Naive thymus-derived CD4-positive, alpha-beta T cell (primary cell): Measurements from ENCODE around the gene FADS6. TPM values are rescaled to one million over a fixed set of nuclear protein-coding genes. Genes with fewer than 3 reads are reported as not detected.

Source experiments
- ATAC-seq: fragments of 150-1000 bp; cut with Tn5 transposase; 2 replicates; pipeline ENCODE4 v1.10.0; 2021; ENCODE audit warnings: mild to moderate bottlenecking, moderate library complexity
- CTCF ChIA-PET: fragments of 350-600 bp; sonication (Branson Sonifier 250); formaldehyde crosslinking; loops from one replicate; lab custom pipeline; 2021; ENCODE audit warnings: antibody characterized with exemption; lab: Charles Lee
- POLR2A ChIA-PET: fragments of 350-600 bp; sonication (Branson Sonifier 250); formaldehyde crosslinking; loops from one replicate; lab custom pipeline; 2021; ENCODE audit warnings: antibody characterized with exemption, inconsistent platforms; lab: Charles Lee
- DNase-seq, 9 donors: peaks; one replicate each; pipeline versions ENCODE4 v3.0.0 to v3.0.0-alpha.2; 2020 to 2022; ENCODE audit warnings: mixed read lengths in 1 of 9
- H3K27ac ChIP-seq: one replicate; pipeline ENCODE4 v1.7.0; 2013; ENCODE audit warnings: mild to moderate bottlenecking, low read depth, low read length, moderate library complexity
- H3K27me3 ChIP-seq, 2 donors: one replicate each; pipeline ENCODE4 v1.7.0; 2013; ENCODE audit warnings: low read length in 2 of 2, mild to moderate bottlenecking in 2 of 2, moderate library complexity in 2 of 2; ENCODE audit not compliant: control insufficient read depth in 2 of 2, insufficient read depth in 2 of 2
- H3K36me3 ChIP-seq, 3 experiments: 1 replicate in 2 of 3; 2 replicates in 1 of 3; pipeline ENCODE4 v1.7.0; 2013; ENCODE audit warnings: low read length in 3 of 3, mild to moderate bottlenecking in 3 of 3, moderate library complexity in 1 of 3; ENCODE audit not compliant: insufficient read depth in 3 of 3, control insufficient read depth in 2 of 3
- H3K4me1 ChIP-seq, 2 donors: one replicate each; pipeline ENCODE4 v1.7.0; 2013; ENCODE audit warnings: low read length in 2 of 2, mild to moderate bottlenecking in 2 of 2, moderate library complexity in 1 of 2; ENCODE audit not compliant: control insufficient read depth in 2 of 2, insufficient read depth in 2 of 2
- H3K4me3 ChIP-seq: 2 replicates; pipeline ENCODE4 v1.7.0; 2013; ENCODE audit warnings: mild to moderate bottlenecking, low read length
- H3K9me3 ChIP-seq, 3 experiments: 1 replicate in 2 of 3; 2 replicates in 1 of 3; pipeline ENCODE4 v1.7.0; 2013; ENCODE audit warnings: low read length in 3 of 3; ENCODE audit not compliant: control insufficient read depth in 2 of 3
- H3K27ac Mint-ChIP-seq, 9 donors: one replicate each; pipeline ENCODE4 v1.8.0; 2020 to 2022; ENCODE audit warnings: mixed read lengths in 9 of 9, mild to moderate bottlenecking in 8 of 9, moderate library complexity in 5 of 9, inconsistent platforms in 2 of 9
- H3K27me3 Mint-ChIP-seq, 5 donors: one replicate each; pipeline ENCODE4 v1.8.0; 2021 to 2022; ENCODE audit warnings: mixed read lengths in 5 of 5, mild to moderate bottlenecking in 1 of 5
- H3K36me3 Mint-ChIP-seq, 5 donors: one replicate each; pipeline ENCODE4 v1.8.0; 2020 to 2022; ENCODE audit warnings: mixed read lengths in 5 of 5, mild to moderate bottlenecking in 3 of 5, inconsistent platforms in 1 of 5
- H3K4me1 Mint-ChIP-seq, 7 donors: one replicate each; pipeline ENCODE4 v1.8.0; 2020 to 2022; ENCODE audit warnings: mixed read lengths in 7 of 7, mild to moderate bottlenecking in 3 of 7, inconsistent platforms in 1 of 7
- H3K4me3 Mint-ChIP-seq, 10 donors: one replicate each; pipeline ENCODE4 v1.8.0; 2020 to 2022; ENCODE audit warnings: mild to moderate bottlenecking in 10 of 10, mixed read lengths in 10 of 10, moderate library complexity in 6 of 10, inconsistent platforms in 2 of 10
- H3K9me3 Mint-ChIP-seq, 11 donors: one replicate each; pipeline ENCODE4 v1.8.0; 2020 to 2022; ENCODE audit warnings: mixed read lengths in 11 of 11, mild to moderate bottlenecking in 4 of 11, inconsistent platforms in 1 of 11, moderate library complexity in 1 of 11
- intact Hi-C, 2 donors: fragments of 100-400 bp; cut with micrococcal nuclease; formaldehyde crosslinking; loops; one replicate each; pipeline ENCODE4 v1.15.1; 2023
- polyA plus RNA-seq, 2 donors: library from polyadenylated mRNA; unstranded; fragments of 300-500 nt; fragmentation: Illumina TruSeq; gene quantifications; one replicate each; pipeline ENCODE4 v1.2.3, GENCODE V29; 2021
- total RNA-seq, 6 experiments: library from RNA in 5 of 6; stranded (reverse) in 5 of 6; gene quantifications; 1 replicate in 5 of 6; 2 replicates in 1 of 6; pipeline ENCODE4 v1.2.3 and lab custom pipeline; 2021 to 2026

FADS6 gene
- total and polyA plus RNA-seq, 7 experiments from 2014 or later, result 0.14 TPM; not detected in 6

DNA sequence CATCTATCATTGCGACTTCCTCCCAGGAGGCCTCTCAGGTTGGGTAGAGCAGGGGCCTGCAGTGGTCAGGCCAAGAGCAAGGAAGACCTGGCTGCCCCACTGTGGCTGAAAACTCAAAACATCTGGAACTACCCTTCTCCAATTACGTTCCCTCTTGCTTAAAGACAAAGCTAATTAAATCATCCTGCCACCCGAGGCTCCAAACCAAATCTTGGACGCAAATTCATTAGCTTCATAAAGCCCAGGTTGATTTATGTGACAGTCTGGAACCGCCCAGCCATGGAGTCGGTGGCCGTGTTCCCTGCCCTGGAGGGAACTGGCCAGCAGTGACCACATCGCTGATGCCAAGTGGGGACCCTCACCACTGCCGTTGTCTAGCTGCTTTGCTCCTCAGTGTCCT, 55.2 kb downstream of the FADS6 start:
- Mint-ChIP-seq H3K9me3 (no peaks in the 10 kb centered on the region), H3K4me1 (peaks cover 8 to 25% (median 20%) of the 10 kb centered on the region in 7 donors), H3K27me3 (peaks cover 4 to 13% (median 5%) of the 10 kb centered on the region in 5 donors), H3K27ac (peak overlapping the region in 1 of 9 donors; percentile 65), H3K36me3 (peaks cover 0 to 39% (median 20%) of the 10 kb centered on the region in 5 donors), H3K4me3 (no peak overlapping the region)
- Histone ChIP-seq H3K27ac (no peak overlapping the region), H3K4me1 (no peaks in the 10 kb centered on the region), H3K36me3 (peaks cover 0 to 50% (median 0%) of the 10 kb centered on the region in 3 experiments), H3K9me3 (no peaks in the 10 kb centered on the region), H3K4me3 (no peak overlapping the region), H3K27me3 (no peaks in the 10 kb centered on the region)
- ChIA-PET POLR2A (no interaction called here), CTCF (no interaction called here)
- DNase-seq, result no peak
- no peak for ATAC-seq
- intact Hi-C loops, result no loop called here

GRCh38 chr17:74836691-74837467, 56.6 kb downstream of the FADS6 start:
- H3K4me3 ChIP-seq, result no peak overlapping the region
- H3K27ac ChIP-seq, result no peak overlapping the region
- ChIA-PET CTCF (no interaction called here), POLR2A (no interaction called here)
- intact Hi-C loops, result no loop called here
- Mint-ChIP-seq H3K27me3 (peaks cover 2 to 8% (median 4%) of the 10 kb centered on the region in 5 donors), H3K27ac (no peak overlapping the region), H3K9me3 (no peaks in the 10 kb centered on the region), H3K4me3 (no peak overlapping the region), H3K4me1 (peaks cover 8 to 22% (median 15%) of the 10 kb centered on the region in 7 donors), H3K36me3 (peaks cover 0 to 38% (median 20%) of the 10 kb centered on the region in 5 donors)
- H3K9me3 ChIP-seq, result no peaks in the 10 kb centered on the region
- no peaks in the 10 kb centered on the region for H3K4me1 ChIP-seq
- ATAC-seq (no peak), DNase-seq (no peak)
- H3K36me3 ChIP-seq, result peaks cover 0 to 58% (median 0%) of the 10 kb centered on the region in 3 experiments
- H3K27me3 ChIP-seq, result no peaks in the 10 kb centered on the region

GRCh38 chr17:74836191-74836590, 57.2 kb downstream of the FADS6 start:
- Mint-ChIP-seq H3K36me3 (peaks cover 0 to 37% (median 20%) of the 10 kb centered on the region in 5 donors), H3K4me3 (no peak overlapping the region), H3K9me3 (no peaks in the 10 kb centered on the region), H3K27ac (no peak overlapping the region), H3K27me3 (peaks cover 0 to 3% (median 2%) of the 10 kb centered on the region in 5 donors), H3K4me1 (peaks cover 8 to 17% (median 9%) of the 10 kb centered on the region in 7 donors)
- H3K9me3 ChIP-seq, result no peaks in the 10 kb centered on the region
- POLR2A ChIA-PET, result no interaction called here
- intact Hi-C loops, result no loop called here
- CTCF ChIA-PET, result no interaction called here
- ATAC-seq (no peak), DNase-seq (no peak)
- no peaks in the 10 kb centered on the region for H3K4me1 ChIP-seq
- H3K4me3 ChIP-seq, result no peak overlapping the region
- peaks cover 0 to 65% (median 0%) of the 10 kb centered on the region in 3 experiments for H3K36me3 ChIP-seq
- H3K27ac ChIP-seq, result no peak overlapping the region
- no peaks in the 10 kb centered on the region for H3K27me3 ChIP-seq

DNA sequence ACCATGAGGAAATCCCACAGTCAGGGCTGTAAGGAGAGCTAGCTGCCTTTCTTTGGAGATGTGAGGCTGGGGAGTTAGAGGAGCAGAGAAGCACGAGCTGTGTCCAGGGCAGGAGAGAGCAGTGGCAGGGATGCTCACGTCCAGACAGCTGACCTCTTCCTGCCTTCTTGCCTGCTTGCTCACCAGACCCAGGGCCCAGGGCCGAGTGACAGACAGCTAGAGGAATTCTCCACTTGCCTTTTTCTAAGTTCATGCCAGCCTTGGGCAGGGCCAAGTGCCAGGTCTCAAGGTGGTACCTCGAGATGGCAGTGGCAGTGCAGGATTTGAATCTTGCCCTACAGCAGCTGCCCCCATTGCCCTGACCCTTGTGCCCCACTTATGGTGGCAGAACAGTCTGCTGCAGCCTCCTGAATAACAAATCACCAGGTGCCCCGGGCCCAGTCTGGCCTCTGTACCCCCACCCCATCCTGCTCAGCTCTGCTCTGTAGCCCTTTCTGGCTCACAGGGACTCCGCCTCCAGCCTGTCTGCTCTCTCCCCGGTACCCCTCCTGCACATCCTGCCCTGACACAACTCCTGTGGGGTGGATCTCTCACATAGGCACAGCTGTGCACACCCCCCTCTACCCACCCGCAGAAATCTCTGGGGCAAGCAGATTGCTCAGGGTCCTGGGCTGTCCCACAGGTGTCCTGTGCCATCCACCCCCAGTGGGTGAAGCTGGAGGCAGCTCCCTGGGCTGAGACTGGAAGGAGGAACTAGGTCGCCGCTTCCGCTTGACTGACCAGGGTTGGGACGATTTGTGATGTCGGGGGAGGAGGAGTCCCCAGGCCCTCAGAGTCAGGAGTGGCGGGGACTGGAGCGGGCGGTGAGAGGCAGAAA, 59.7 kb downstream of the FADS6 start:
- H3K27ac ChIP-seq, result no peak overlapping the region
- ATAC-seq (peak; percentile 64), DNase-seq (no peak)
- no peaks in the 10 kb centered on the region for H3K4me1 ChIP-seq
- H3K36me3 ChIP-seq, result peaks cover 0 to 82% (median 0%) of the 10 kb centered on the region in 3 experiments
- no peak overlapping the region for H3K27ac Mint-ChIP-seq
- no peaks in the 10 kb centered on the region for H3K9me3 Mint-ChIP-seq
- H3K27me3 Mint-ChIP-seq, result no peaks in the 10 kb centered on the region
- no peak overlapping the region for H3K4me3 Mint-ChIP-seq
- POLR2A ChIA-PET, result no interaction called here
- CTCF ChIA-PET, result no interaction called here
- H3K27me3 ChIP-seq, result no peaks in the 10 kb centered on the region
- H3K9me3 ChIP-seq, result no peaks in the 10 kb centered on the region
- intact Hi-C loops, result no loop called here
- no peak overlapping the region for H3K4me3 ChIP-seq
- peaks cover 0 to 58% (median 20%) of the 10 kb centered on the region in 5 donors for H3K36me3 Mint-ChIP-seq
- H3K4me1 Mint-ChIP-seq, result peaks cover 0 to 7% (median 0%) of the 10 kb centered on the region in 7 donors

GRCh38 chr17:74832421-74832820, 61.0 kb downstream of the FADS6 start:
- CTCF ChIA-PET, result no interaction called here
- H3K9me3 ChIP-seq, result no peaks in the 10 kb centered on the region
- intact Hi-C loops, result no loop called here
- Mint-ChIP-seq H3K36me3 (peaks cover 0 to 52% (median 11%) of the 10 kb centered on the region in 5 donors), H3K27ac (no peak overlapping the region), H3K4me1 (peaks cover 0 to 4% (median 0%) of the 10 kb centered on the region in 7 donors), H3K9me3 (no peaks in the 10 kb centered on the region), H3K4me3 (no peak overlapping the region), H3K27me3 (no peaks in the 10 kb centered on the region)
- ATAC-seq (no peak), DNase-seq (no peak)
- H3K27ac ChIP-seq, result no peak overlapping the region
- POLR2A ChIA-PET, result interaction anchor here (0.6 kb wide), 1 partner anchor 1524 kb away, joined by 3 read pairs; no protein-coding TSS in a partner anchor
- H3K4me1 ChIP-seq, result no peaks in the 10 kb centered on the region
- H3K36me3 ChIP-seq, result peaks cover 0 to 84% (median 0%) of the 10 kb centered on the region in 3 experiments
- H3K4me3 ChIP-seq, result no peak overlapping the region
- no peaks in the 10 kb centered on the region for H3K27me3 ChIP-seq

DNA sequence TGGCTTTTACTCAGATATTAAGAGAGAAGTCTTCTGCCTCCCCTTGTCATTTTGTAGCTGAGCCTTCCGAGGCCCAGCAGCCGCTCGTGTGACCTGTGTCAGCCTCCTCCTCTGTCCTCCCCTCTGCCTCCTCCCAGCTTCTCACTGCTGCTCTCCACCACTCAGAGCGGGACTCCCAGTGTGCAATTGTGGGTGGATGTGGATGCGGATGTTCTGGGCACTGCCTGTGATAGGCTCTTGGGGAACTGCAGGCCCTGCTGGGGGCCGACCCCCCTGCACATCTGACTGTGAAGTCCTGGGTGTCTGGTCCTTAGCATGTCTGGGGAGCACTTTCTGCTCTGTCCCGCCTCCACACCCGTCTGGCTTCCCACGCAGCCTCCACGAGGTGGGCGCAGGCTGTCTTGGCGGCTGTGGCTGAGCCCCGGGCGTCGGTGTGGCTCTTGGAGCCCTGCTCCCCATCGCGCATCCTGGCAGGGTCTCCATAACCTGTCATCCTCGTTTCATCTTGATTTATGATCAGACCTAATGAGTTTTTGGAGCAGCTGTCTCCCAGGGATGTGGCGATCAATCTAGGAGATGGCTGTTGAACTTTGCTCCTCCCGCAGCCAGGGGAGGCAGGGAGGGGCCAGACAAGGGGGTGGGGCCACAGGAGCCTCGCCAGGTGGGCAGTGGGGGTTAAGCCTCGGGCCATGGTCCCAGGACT, 61.8 kb downstream of the FADS6 start:
- no peak for ATAC-seq
- DNase-seq, result no peak
- ChIA-PET POLR2A (no interaction called here), CTCF (no interaction called here)
- Mint-ChIP-seq H3K27me3 (no peaks in the 10 kb centered on the region), H3K36me3 (peaks cover 0 to 52% (median 9%) of the 10 kb centered on the region in 5 donors), H3K27ac (no peak overlapping the region), H3K4me1 (peaks cover 0 to 4% (median 0%) of the 10 kb centered on the region in 7 donors), H3K9me3 (no peaks in the 10 kb centered on the region), H3K4me3 (no peak overlapping the region)
- Histone ChIP-seq H3K4me1 (no peaks in the 10 kb centered on the region), H3K36me3 (peaks cover 0 to 84% (median 0%) of the 10 kb centered on the region in 3 experiments), H3K9me3 (no peaks in the 10 kb centered on the region), H3K27ac (no peak overlapping the region), H3K27me3 (no peaks in the 10 kb centered on the region), H3K4me3 (no peak overlapping the region)
- intact Hi-C loops, result no loop called here
